HepG2 (cell line): Measurements from ENCODE around the gene PARM1. TPM values are rescaled to one million over a fixed set of nuclear protein-coding genes. Genes with fewer than 3 reads are reported as not detected.

ENCODE experiments used
- ATAC-seq: fragments of 200-7000 bp; cut with Tn5 transposase; 3 replicates; pipeline ENCODE4 v1.9.1; 2020; ENCODE audit warnings: mild to moderate bottlenecking, moderate library complexity
- BruUV-seq: library from RNA; stranded (reverse); fragments of 400-500 nt; replicated peaks from 2 replicates; lab custom pipeline; 2021; lab: Mats Ljungman, UMichigan
- CTCF ChIA-PET: fragments of 300-600 bp; formaldehyde crosslinking; extraction: SDS; loops from one replicate; lab custom pipeline; 2021; ENCODE audit warnings: low total read pairs, inconsistent platforms, low intra/inter-chr PET ratio; lab: Yijun Ruan, JAX
- POLR2A ChIA-PET: fragments of 350-600 bp; sonication (Branson Sonifier 250); formaldehyde crosslinking; loops from one replicate; lab custom pipeline; 2020; ENCODE audit warnings: antibody characterized with exemption, inconsistent platforms; lab: Yijun Ruan, JAX
- DNase-seq: peaks from one replicate; pipeline ENCODE4 v3.0.0-alpha.2; 2015; ENCODE audit warnings: low spot score
- FAIRE-seq: peaks from 3 replicates; lab custom pipeline; 2011; peaks lifted over from hg19 to GRCh38; lab: Jason Lieb, UNC
- H2AFZ ChIP-seq: one replicate; pipeline ENCODE4 v1.6.1; 2011; ENCODE audit warnings: low read length, inconsistent platforms
- H3K27ac ChIP-seq: fragments of 300-600 bp; 3 replicates; pipeline ENCODE4 v1.8.0; 2011; ENCODE audit warnings: mixed run types, mild to moderate bottlenecking, mixed read lengths, low read length, inconsistent platforms; ENCODE audit not compliant: insufficient read depth; ENCODE audit errors: extremely low read length
- H3K27me3 ChIP-seq, 2 experiments: fragments of 200-600 bp in 1 of 2; 2 replicates in 1 of 2; 3 replicates in 1 of 2; pipeline versions ENCODE4 v1.6.0 to v1.8.0; 2011; ENCODE audit warnings: low read length in 2 of 2, mild to moderate bottlenecking in 2 of 2, moderate library complexity in 2 of 2, inconsistent platforms in 1 of 2; ENCODE audit not compliant: insufficient read depth in 2 of 2, control insufficient read depth in 1 of 2
- H3K36me3 ChIP-seq, 2 experiments: fragments of 200-600 bp in 1 of 2; replicated peaks in 1 of 2; 2 replicates in 1 of 2; 3 replicates in 1 of 2; pipeline versions ENCODE4 v1.5.1 to v1.8.0; 2011; ENCODE audit warnings: low read length in 2 of 2, inconsistent platforms in 1 of 2; ENCODE audit not compliant: insufficient read depth in 2 of 2, control insufficient read depth in 1 of 2
- H3K4me1 ChIP-seq: 2 replicates; pipeline ENCODE4 v1.5.1; 2012; ENCODE audit warnings: low read length, inconsistent platforms; ENCODE audit not compliant: insufficient read depth
- H3K4me2 ChIP-seq: 2 replicates; pipeline ENCODE4 v1.6.0; 2011; ENCODE audit warnings: low read depth, low read length, inconsistent platforms
- H3K4me3 ChIP-seq, 3 experiments: fragments of 200-600 bp in 1 of 3; sonication (generic), shearing (Covaris generic) in 1 of 3; replicated peaks in 1 of 3; 2 replicates each; pipeline ENCODE4 v1.5.1; 2011 to 2016; ENCODE audit warnings: low read length in 3 of 3, inconsistent platforms in 2 of 3, low read depth in 2 of 3, mild to moderate bottlenecking in 2 of 3, control low read depth in 1 of 3, mixed read lengths in 1 of 3; ENCODE audit not compliant: insufficient read depth in 1 of 3
- H3K79me2 ChIP-seq: one replicate; pipeline ENCODE4 v1.6.1; 2011; ENCODE audit warnings: low read length, inconsistent platforms; ENCODE audit not compliant: insufficient read depth
- H3K9ac ChIP-seq: 2 replicates; pipeline ENCODE4 v1.6.0; 2011; ENCODE audit warnings: mild to moderate bottlenecking, low read depth, low read length, inconsistent platforms; ENCODE audit not compliant: insufficient read depth
- H3K9me3 ChIP-seq: 2 replicates; pipeline ENCODE4 v1.5.1; 2012; ENCODE audit warnings: mild to moderate bottlenecking, low read length
- H4K20me1 ChIP-seq: 2 replicates; pipeline ENCODE4 v1.6.0; 2011; ENCODE audit warnings: inconsistent platforms, mild to moderate bottlenecking, low read length, moderate library complexity; ENCODE audit not compliant: insufficient read depth
- GPN1 ChIP-seq: sonication (generic); formaldehyde crosslinking; IDR thresholded peaks from 2 replicates; pipeline ENCODE4 v1.5.1; 2020; ENCODE audit warnings: missing genetic modification reagents, borderline replicate concordance
- HCFC1 ChIP-seq: fragments of 150-350 bp; IDR thresholded peaks from 2 replicates; pipeline ENCODE4 v1.6.1; 2014; ENCODE audit warnings: low read depth, low read length
- KLF15 ChIP-seq: sonication (generic); formaldehyde crosslinking; IDR thresholded peaks from 2 replicates; pipeline ENCODE4 v1.8.1; 2023; ENCODE audit warnings: borderline replicate concordance, mild to moderate bottlenecking, inconsistent platforms, missing genetic modification reagents, mixed read lengths
- SMC3 ChIP-seq: IDR thresholded peaks from 2 replicates; pipeline ENCODE4 v1.6.1; 2011; ENCODE audit warnings: low read length, improper control_type of control experiment
- ZBTB42 ChIP-seq: sonication (generic); formaldehyde crosslinking; IDR thresholded peaks from 2 replicates; pipeline ENCODE4 v1.5.0; 2020; ENCODE audit warnings: mild to moderate bottlenecking, missing genetic modification reagents
- ZNF282 ChIP-seq: fragments of 450-650 bp; IDR thresholded peaks from 2 replicates; pipeline ENCODE4 v1.6.1; 2018; ENCODE audit not compliant: partially characterized antibody
- WGBS: methylation state at CpG from one replicate; pipeline ENCODE4 v1.1.6; 2017; ENCODE audit warnings: low lambda C conversion rate; 5-methylcytosine and 5-hydroxymethylcytosine counted together
- in situ Hi-C: cut with HindIII; loops from 2 replicates; pipeline ENCODE4 v1.10.0; 2017; ENCODE audit warnings: low pct_unique_long_range_greater_than_20kb; ENCODE audit not compliant: extremely low pct_ligation_motif_present
- intact Hi-C: fragments of 100-400 bp; cut with micrococcal nuclease; formaldehyde crosslinking; loops from one replicate; pipeline ENCODE4 v1.10.0; 2022; ENCODE audit not compliant: unreplicated experiment
- polyA plus RNA-seq, 8 experiments: library from polyadenylated mRNA; depleted of rRNA in 3 of 8; stranded (reverse) in 7 of 8; unstranded in 1 of 8; fragments of >200 nt; fragmentation: Illumina TruSeq in 4 of 8; extraction: Trizol in 4 of 8; gene quantifications; 2 replicates each; pipeline versions ENCODE4 v1.2.1 to v1.2.3, GENCODE V29; 2011 to 2016; ENCODE audit warnings: low read depth in 4 of 8, missing spikeins in 1 of 8, mixed read lengths in 1 of 8; ENCODE audit not compliant: insufficient read depth in 1 of 8
- total RNA-seq, 5 experiments: library from RNA; depleted of rRNA; stranded (reverse); fragments of >200 nt; fragmentation: Illumina TruSeq; extraction: Trizol; gene quantifications; 2 replicates each; pipeline ENCODE4 v1.2.3, GENCODE V29; 2016; ENCODE audit warnings: low read depth in 1 of 5

PARM1 gene
- total and polyA plus RNA-seq, 2 of the 13 experiments (the other 11 are each of a cell fraction or from before 2014, with no cell fraction given): not detected

DNA sequence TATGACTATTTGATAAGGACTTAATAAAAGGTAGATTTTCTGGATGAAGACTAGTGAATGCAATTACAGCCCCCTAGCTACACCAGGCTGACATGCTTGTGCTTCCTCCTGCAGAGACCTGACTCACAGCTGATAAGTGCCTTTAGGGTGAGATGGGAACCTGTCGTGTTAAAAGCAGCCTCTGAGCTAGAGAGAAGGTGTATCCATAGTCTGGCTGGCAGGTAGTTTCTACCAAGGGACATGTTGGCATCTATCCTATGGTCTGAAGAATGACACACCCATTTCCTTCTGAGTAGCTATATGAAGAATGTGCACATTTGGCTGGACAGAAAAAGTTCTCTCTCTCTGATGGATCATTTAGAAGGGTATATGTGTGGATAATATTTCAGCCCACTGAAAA, 64.1 kb downstream of the PARM1 start:
- ChIA-PET POLR2A (no interaction called here), CTCF (no interaction called here)
- H3K36me3 ChIP-seq: no peaks in the 10 kb centered on the region
- no peaks in the 10 kb centered on the region; a peak in 1 of 5 replicates for H3K27me3 ChIP-seq
- H3K9ac ChIP-seq: no peak overlapping the region
- no peak for FAIRE-seq
- no peaks in the 10 kb centered on the region for H4K20me1 ChIP-seq
- BruUV-seq: no TSS peak
- no peak overlapping the region for H3K4me3 ChIP-seq
- H3K4me1 ChIP-seq: no peaks in the 10 kb centered on the region
- H3K79me2 ChIP-seq: no peaks in the 10 kb centered on the region
- intact Hi-C loops (no loop called here), in situ Hi-C loops (no loop called here)
- H3K27ac ChIP-seq: no peak overlapping the region
- H3K9me3 ChIP-seq: no peaks in the 10 kb centered on the region
- DNase-seq: no peak
- ATAC-seq: no peak
- no peak overlapping the region for H3K4me2 ChIP-seq
- TF ChIP-seq SMC3 (no peak), HCFC1 (no peak), ZNF282 (no peak), KLF15 (CRISPR knock-in tag) (no peak)
- no peak overlapping the region for H2AFZ ChIP-seq
- no CpG with 5 or more reads among the region's 1 CpG for WGBS

DNA sequence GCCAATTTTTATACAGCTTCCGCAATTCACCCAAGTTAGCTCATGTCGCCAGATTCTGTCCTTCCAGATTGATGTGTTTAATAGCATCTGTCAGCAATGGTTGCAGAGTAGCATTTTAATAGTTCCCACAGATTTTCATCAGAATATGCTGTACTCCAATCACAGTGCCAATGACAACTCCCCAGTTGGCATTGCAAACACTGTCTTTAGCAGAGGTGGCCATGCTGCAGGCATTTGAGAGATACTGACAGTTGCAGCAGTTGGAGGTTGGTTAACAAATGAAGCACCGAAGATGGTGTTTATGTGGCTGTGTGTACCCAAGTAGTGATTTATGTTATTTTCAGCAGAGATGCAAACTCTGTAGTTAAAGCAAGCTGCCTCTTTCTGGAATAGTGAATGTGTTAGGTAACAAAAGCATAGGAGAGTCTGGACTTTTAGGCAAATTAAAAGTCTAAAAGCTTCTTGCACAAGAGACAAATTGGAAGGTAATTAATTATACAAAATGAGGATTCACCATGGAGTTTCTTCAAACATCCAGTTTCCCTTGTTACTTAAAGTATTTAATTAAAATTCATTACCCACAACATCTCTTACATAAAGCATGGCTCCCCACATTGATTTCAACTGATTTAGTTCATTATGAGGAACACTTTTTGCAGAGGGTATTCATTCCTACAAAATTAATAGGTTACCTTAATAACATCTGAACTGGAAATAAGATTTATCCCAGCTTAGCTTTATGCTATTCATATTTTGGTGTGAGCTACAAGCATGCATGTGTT, 65.2 kb downstream of the PARM1 start:
- POLR2A ChIA-PET: no interaction called here
- CTCF ChIA-PET: no interaction called here
- Histone ChIP-seq H3K27me3 (peaks cover 0 to 1% of the 10 kb centered on the region in 2 experiments; a peak in 2 of 5 replicates), H3K4me1 (no peaks in the 10 kb centered on the region), H3K79me2 (no peaks in the 10 kb centered on the region), H3K9me3 (no peaks in the 10 kb centered on the region), H2AFZ (no peak overlapping the region), H3K9ac (no peak overlapping the region), H3K27ac (no peak overlapping the region), H3K36me3 (no peaks in the 10 kb centered on the region), H3K4me3 (no peak overlapping the region), H4K20me1 (no peaks in the 10 kb centered on the region), H3K4me2 (no peak overlapping the region)
- FAIRE-seq: no peak
- no peak for TF ChIP-seq ZBTB42 (CRISPR knock-in tag)
- TF ChIP-seq GPN1 (CRISPR knock-in tag): no peak
- in situ Hi-C loops: no loop called here
- no peak for DNase-seq
- intact Hi-C loops: no loop called here
- ATAC-seq: no peak
- no TSS peak for BruUV-seq
- WGBS: 47% methylated on average over 3 of the region's 3 CpGs
